Progenitor cell of endocrine pancreas (in vitro differentiated cells): Measurements from ENCODE around the gene ZMYND8. TPM values are rescaled to one million over a fixed set of nuclear protein-coding genes. Genes with fewer than 3 reads are reported as not detected.

Experiments
- DNase-seq: peaks from one replicate; pipeline ENCODE4 v3.0.0; 2021; ENCODE audit warnings: low spot score; ENCODE audit not compliant: unreplicated experiment
- H3K27ac Mint-ChIP-seq: 2 replicates; pipeline ENCODE4 v1.8.0; 2021; ENCODE audit warnings: mild to moderate bottlenecking, moderate library complexity, mixed read lengths
- H3K27me3 Mint-ChIP-seq: 2 replicates; pipeline ENCODE4 v1.8.0; 2021; ENCODE audit warnings: mixed read lengths
- H3K36me3 Mint-ChIP-seq: 2 replicates; pipeline ENCODE4 v1.8.0; 2022; ENCODE audit warnings: mixed read lengths; ENCODE audit not compliant: insufficient read depth
- H3K4me1 Mint-ChIP-seq: 2 replicates; pipeline ENCODE4 v1.8.0; 2021; ENCODE audit warnings: low read depth, mixed read lengths
- H3K4me3 Mint-ChIP-seq: 2 replicates; pipeline ENCODE4 v1.8.0; 2021; ENCODE audit warnings: low read depth, mild to moderate bottlenecking, moderate library complexity, mixed read lengths
- H3K9me3 Mint-ChIP-seq: 2 replicates; pipeline ENCODE4 v1.8.0; 2021; ENCODE audit warnings: low read depth, mixed read lengths
- microRNA-seq: library from miRNA; unstranded; fragments of <30 nt; microRNA quantifications from one replicate; pipeline ENCODE4 v1.1.0, GENCODE V29; 2020; ENCODE audit warnings: borderline number of aligned reads; ENCODE audit not compliant: unreplicated experiment
- total RNA-seq: library from RNA; stranded (reverse); gene quantifications from 2 replicates; pipeline ENCODE4 v1.2.1, GENCODE V29; 2021
- TF ChIP-seq, protein P1 (sequence below): fragments of 200-600 bp; sonication (generic); IDR thresholded peaks from one replicate; pipeline ENCODE4 v1.5.0; 2021; ENCODE audit warnings: antibody characterized with exemption, mild to moderate bottlenecking; ENCODE audit not compliant: unreplicated experiment

Gene ZMYND8
- total RNA-seq, 1 donor from 2014 or later: 102 TPM

DNA sequence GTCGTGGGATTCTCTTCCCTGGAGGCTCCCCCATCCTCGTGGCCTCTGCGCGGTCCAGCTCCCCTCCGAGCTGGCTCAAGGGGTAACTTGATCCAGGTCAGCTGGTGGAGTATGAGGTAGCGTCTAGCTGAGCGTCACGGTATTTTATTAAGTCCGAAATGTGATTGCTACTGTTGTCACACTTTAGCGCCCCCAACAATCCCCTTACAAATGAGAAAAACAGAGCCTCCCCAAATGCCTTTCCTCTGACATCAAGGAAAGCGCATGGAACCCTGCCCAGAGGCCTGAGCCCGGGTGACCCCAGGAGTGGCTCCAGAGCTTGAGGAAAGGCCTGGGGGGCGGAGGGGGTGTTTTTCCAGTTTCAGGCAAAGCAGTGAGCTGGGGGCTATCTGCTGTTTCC, 192.4 kb downstream of the ZMYND8 start:
- H3K27ac Mint-ChIP-seq: no peak overlapping the region
- H3K4me3 Mint-ChIP-seq: no peak overlapping the region
- no peaks in the 10 kb centered on the region for H3K36me3 Mint-ChIP-seq
- peaks cover 3% of the 10 kb centered on the region for H3K27me3 Mint-ChIP-seq
- peaks cover 1% of the 10 kb centered on the region for H3K4me1 Mint-ChIP-seq
- TF ChIP-seq, protein P1, sequence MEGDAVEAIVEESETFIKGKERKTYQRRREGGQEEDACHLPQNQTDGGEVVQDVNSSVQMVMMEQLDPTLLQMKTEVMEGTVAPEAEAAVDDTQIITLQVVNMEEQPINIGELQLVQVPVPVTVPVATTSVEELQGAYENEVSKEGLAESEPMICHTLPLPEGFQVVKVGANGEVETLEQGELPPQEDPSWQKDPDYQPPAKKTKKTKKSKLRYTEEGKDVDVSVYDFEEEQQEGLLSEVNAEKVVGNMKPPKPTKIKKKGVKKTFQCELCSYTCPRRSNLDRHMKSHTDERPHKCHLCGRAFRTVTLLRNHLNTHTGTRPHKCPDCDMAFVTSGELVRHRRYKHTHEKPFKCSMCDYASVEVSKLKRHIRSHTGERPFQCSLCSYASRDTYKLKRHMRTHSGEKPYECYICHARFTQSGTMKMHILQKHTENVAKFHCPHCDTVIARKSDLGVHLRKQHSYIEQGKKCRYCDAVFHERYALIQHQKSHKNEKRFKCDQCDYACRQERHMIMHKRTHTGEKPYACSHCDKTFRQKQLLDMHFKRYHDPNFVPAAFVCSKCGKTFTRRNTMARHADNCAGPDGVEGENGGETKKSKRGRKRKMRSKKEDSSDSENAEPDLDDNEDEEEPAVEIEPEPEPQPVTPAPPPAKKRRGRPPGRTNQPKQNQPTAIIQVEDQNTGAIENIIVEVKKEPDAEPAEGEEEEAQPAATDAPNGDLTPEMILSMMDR: no peak
- no peaks in the 10 kb centered on the region for H3K9me3 Mint-ChIP-seq
- DNase-seq: no peak

DNA sequence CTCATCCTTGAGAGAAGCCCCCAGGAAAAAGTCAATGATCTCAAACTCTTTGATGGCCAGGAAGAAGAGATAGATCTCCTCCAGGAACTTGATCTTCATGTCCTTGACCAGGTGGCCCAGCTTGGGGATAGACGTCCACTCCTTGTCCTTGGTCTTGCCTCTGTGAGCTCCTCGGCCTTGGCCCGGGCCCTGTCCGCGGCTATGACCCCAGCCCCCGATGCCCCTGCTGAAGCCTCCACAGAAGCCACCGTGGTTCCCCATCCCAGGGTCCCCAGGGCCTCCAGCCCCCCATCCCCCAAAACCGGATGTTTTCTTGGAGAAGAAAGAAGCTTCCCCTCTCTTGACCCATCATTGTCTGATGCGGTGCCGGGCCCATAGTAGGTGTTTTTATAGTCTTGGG, 195.1 kb downstream of the ZMYND8 start:
- TF ChIP-seq, protein P1: no peak
- no peaks in the 10 kb centered on the region for H3K27me3 Mint-ChIP-seq
- H3K4me1 Mint-ChIP-seq: peaks cover 6% of the 10 kb centered on the region
- no peak overlapping the region for H3K4me3 Mint-ChIP-seq
- DNase-seq: no peak
- no peak overlapping the region for H3K27ac Mint-ChIP-seq
- no peaks in the 10 kb centered on the region for H3K36me3 Mint-ChIP-seq
- H3K9me3 Mint-ChIP-seq: no peaks in the 10 kb centered on the region

DNA sequence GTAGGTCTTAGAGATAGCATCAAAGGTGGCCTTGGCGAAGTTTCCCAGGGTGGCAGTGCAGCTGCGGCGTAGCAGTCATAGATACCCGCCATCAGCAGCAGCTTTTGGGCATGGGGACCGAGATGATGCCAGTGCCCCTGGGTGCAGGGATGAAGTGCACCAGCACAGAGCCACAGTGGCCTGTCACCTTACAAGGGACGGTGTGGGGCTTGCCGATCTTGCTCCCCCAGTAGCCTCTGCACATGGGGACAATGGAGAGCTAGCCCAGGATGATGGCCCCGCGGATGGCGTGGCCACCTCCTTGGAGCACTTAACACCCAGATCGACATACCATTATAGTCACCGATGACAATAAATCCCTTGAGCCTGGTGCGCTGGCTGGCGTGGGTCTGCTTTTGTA, 195.5 kb downstream of the ZMYND8 start:
- Mint-ChIP-seq H3K4me1 (peaks cover 6% of the 10 kb centered on the region), H3K4me3 (no peak overlapping the region), H3K27me3 (no peaks in the 10 kb centered on the region), H3K36me3 (no peaks in the 10 kb centered on the region), H3K27ac (no peak overlapping the region), H3K9me3 (no peaks in the 10 kb centered on the region)
- TF ChIP-seq, protein P1: no peak
- no peak for DNase-seq

DNA sequence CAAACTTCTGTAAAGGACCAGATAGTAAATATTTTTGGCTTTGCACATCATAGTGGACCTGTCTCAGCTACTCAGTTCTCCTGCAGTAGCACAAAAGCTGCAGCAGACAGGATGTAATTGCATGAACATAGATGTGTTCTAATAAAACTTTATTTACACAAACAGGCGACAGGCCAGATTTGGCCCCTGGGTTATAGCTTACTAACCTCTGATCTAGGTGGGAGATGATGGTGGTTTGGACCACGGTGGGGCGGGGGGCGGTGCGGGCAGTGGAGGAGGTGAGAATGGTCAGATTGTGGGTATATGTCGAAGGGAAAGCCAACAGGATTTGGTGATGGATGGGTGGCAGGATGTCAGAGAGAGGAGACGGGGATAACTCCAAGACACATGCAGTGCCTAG, 196.3 kb downstream of the ZMYND8 start:
- no peaks in the 10 kb centered on the region for H3K9me3 Mint-ChIP-seq
- no peak for DNase-seq
- H3K36me3 Mint-ChIP-seq: no peaks in the 10 kb centered on the region
- no peaks in the 10 kb centered on the region for H3K27me3 Mint-ChIP-seq
- no peak overlapping the region for H3K4me3 Mint-ChIP-seq
- TF ChIP-seq, protein P1: no peak
- peaks cover 6% of the 10 kb centered on the region for H3K4me1 Mint-ChIP-seq
- no peak overlapping the region for H3K27ac Mint-ChIP-seq

Small RNAs within 50 kb of the gene (microRNA-seq; reads per million reads assigned to microRNA genes)
- not detected for gene MIR3616

Other genes with a start within 250 kb of the ZMYND8 start
- gene NCOA3, start 145.2 kb upstream of the ZMYND8 start, total RNA-seq: 37.7 and 42.8 TPM in 2 replicates